Anterior cingulate cortex (tissue), 58 donors: Measurements from ENCODE around the gene ZNF343.

Experiments used
- DNase-seq, 58 donors: peaks; one replicate each; lab custom pipeline; 2025; lab: John Stamatoyannopoulos, UW

ZNF343 gene

DNA sequence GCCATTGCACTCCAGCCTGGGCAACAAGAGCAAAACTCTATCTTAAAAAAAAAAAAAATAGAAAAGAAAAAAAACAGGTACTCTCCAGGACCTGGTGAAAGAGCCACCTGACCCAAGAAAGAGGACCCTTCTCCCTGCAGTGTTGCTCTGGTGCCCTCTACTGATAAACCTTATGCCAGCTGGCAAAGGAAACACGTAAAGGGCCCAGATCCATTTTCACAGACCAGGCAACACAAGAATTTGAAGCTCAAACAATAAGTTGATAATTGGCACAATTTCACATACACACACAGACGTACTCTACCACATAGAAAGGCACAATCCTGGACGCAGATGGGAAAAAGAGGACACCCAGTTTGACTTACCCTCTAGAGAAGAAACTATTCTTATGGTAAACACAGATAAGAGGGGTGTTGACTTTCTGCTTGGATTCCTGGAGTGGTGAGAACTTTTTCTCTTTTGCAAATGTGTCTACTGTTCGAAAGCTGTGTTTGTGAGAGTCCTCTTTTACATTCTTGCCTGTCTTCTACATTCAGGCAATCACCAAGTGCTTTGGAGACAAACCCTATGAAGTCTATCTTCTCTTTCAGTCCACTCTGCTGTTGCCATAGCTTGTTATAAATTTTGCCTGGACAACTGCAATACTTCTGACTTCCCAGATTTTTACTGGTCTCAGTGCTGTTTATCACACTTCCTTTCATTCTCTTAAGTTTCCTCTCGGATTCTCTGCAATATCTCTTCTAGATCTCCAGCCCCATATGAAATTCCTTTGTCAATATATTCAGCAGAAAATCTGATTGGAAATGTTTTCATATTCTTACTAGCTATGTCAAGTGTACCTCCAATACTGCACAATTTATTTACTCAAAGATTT, 31.7 kb downstream of the ZNF343 start:
- DNase-seq: no peak

DNA sequence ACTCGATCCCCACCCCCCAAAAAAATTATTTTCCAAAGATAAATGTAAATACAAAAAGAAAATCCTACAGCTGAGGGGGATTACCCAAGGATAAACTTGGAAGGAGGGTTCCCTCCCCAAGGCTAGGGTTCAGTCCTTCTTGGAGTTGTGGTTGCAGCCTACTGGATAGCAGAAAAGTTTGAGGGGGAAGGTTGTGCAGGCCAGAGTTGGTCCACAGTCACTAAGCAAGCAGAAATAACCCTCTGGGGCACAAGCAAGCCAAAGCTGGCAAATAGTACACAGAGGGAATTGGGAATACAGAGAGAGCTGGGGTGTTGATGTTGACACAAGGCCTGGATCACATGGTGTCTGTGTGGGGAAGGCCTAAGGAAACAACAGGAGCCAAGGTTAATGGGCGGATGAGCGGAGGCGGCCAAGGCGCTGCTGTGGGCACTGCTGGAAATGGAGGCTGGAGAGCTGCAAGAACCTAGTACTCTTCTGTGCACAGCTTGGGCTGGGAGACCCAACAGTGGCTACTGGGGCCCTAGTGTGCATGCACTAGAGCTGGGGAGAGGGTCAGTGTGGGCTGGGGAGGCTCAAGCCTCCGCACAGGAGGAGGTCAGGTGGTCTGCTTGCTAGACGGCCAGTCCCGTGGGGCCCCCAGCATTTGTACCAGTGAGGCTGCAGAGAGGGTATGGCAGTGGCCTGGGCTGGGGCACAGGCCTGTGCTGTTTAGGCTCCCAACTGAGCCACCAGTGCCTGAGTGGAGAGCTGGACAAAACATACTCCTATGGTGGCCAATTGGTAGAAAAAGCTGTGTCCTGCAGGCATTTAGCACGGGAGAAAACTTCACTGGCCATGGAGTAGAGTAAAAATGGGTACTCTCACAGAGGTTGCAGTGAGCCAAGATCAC, 32.6 kb downstream of the ZNF343 start:
- DNase-seq: no peak

DNA sequence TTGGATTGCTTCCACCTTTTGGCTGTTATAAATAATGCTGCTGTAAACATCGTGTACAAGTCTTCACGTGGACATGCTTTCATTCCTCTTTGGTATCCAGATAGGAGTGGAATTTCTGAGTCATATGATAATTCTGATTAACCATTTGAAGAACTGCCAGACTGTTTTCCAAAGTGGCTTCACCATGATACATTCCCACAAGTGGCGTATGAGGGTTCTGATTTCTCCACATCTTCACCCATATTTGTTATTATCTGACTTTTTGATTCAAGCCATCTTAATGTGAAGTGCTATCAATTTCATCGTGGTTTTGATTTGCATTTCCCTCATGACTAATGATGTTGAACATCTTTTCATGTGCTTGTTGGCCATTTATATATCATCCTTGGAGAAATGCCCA, 35.2 kb downstream of the ZNF343 start:
- no peak for DNase-seq

DNA sequence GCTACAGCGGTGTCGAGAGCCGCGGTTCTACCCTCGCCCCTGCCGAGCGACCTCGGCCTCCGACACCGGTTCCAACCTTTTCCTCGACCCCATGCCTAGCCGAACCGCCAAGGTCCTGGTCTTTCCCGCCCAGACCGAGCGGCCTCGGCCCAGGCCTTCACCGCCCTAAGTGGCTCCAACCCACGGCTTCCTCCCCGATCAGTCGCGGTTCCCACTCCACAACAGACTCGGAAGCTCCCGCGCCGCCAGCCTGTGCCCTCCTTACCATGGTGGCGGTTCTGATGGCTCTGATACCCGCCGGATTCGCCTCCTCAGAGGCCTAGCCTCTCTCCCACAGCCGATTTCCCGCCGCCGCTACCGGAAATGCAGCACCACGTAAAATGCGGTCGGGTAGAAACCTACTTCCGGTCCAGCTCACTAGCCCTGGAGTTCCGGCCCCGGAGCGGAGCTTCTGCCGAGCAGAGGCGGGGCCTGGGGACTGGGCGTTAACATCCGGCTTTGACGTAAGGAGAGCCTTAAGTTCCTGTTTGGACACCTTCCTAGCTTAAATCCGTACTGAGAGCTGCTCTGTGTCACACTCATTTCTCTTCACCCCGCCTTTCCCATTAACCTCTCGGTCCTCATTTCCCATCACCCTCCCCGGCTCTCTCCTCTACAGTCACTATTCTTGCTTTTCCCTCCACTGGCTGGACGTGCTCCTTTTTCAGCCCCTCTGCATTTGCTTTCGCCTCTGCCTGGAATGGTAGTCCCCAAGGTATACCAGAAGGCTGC, 38.1 kb downstream of the ZNF343 start, which contains the start of gene SNRPB:
Gene SNRPB (minus strand): TSS at position 367 of the 771 bp plus-strand sequence. CDS start 99 bp downstream, at position 268.
- peak; percentile 81 to 99 (median 97) for DNase-seq

DNA sequence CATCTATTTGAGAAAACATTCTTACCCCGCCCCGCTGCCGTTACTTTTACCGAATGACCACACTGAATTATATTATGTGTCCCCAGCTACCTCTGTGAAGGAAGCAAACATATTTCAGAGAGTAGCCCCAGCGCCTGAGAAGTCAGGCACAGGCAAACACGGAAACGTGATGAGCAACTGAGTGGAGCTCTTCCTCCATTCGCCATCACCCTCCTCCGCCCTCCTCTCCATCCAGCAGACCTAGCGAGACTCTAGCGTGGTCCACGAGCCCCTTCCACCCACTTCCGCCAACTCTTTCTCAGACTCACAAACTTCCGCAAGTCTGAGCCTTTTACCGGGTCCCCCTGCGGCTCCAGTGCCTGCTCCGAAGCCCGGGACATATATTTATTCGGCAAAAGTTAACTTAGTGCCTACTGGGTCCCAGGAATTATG, 38.7 kb downstream of the ZNF343 start:
- DNase-seq: peak in 22 of 58 donors; percentile 10 to 77 (median 45)

DNA sequence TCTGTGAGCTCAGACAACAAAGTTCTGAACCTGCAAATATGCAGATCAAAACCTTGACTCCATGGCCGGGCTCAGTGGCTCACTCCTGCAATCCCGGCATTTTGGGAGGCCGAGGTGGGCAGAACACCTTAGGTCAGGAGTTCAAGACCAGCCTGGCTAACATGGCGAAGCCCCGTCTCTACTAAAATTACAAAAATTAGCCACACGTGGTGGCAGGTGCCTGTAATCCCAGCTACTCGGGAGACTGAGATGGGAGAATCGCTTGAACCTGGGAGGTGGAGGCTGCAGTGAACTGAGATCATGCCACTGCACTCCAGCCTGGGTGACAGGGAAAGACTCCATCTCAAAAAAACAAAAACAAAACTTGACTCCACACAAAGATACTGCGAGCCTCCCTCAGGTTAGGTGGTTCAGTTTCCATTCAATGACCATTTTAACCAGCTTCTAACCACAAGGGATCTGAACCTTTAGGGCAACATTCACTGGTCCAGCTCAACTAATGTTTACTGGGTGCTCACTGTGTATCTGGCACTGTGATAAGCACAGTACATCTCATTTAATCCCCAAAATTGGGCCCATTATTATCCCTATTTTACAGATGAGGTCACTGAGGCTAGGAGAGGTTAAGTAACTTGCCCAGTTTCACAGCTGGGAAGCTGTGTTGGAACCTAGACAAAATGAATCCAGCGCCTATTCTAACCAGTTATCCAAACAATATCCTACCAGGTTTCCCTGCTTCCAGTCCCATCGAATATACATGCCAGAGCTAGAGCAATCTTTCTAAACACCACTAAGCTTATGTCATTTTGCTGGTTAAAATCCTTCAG, 39.9 kb downstream of the ZNF343 start:
- DNase-seq: no peak

DNA sequence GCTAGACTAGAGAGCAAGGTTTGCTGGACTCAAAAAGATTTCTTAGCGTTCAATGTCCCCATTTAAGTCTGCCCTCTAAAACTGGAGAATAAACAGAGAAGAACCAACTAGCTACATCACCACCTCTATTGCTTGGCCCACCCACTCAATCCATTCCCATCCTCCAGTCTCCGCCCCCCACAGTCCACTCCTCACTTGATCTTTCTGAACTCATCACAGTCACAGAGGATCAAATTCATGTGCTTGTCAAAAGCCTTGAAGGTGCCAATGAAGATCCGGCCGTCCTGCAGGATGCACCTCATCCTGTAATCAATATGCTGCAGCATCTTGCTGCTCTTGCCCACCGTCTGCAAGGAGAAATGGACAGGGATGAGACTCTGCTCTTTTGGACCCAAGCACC, 41.3 kb downstream of the ZNF343 start:
- DNase-seq: no peak

DNA sequence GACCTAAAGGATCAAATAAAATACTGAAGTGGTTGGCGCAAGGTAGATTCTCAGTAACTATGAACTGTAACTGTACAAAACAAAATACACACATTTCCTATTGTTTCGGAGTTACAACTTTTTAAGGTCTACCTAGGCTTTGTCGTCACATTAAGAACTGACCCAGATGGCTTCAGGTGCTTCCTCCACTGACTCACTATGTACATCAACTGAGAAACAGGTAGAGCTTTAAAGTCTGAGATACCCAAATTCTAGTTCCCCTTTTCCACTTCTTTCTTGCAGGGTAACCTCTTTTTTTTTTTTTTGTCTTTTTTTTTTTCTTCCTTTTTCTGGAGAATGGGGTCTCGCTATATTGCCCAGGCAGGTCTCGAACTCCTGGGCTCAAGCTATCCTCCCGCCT, 43.6 kb downstream of the ZNF343 start:
- DNase-seq: no peak

DNA sequence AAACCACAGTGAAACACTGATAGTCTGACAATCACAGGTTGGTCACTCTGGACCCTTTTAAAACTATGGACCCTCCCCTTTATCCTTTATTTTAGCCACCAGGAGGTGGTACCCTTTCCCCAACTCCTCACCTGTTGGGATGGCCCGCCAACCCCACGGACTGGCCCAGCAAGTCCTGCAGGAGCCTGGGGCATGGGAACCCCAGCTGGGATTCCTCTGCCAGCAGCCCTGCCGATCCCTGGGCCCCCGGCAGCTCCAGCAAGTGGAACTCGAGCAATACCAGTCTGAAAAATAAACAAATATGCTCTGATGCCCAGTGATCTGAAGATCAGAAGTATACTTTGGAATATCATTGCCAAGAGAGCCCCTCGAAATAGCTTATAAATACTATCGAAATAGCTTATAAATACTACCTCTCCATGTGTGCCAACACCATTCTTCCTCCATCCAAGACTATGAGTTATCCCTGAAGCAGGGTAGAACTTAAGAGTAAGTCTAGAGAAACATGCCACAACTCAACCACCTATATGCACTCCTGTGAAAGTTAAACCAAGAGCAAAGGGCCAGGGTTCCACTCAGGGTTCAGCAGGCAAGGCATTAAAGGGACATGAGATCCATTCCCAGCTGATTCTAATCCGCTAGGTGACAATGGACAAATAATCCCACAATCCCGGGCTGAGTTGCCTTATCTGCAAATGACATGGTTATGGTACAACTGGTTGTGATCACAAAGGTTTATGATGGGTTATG, 44.9 kb downstream of the ZNF343 start:
- no peak for DNase-seq

DNA sequence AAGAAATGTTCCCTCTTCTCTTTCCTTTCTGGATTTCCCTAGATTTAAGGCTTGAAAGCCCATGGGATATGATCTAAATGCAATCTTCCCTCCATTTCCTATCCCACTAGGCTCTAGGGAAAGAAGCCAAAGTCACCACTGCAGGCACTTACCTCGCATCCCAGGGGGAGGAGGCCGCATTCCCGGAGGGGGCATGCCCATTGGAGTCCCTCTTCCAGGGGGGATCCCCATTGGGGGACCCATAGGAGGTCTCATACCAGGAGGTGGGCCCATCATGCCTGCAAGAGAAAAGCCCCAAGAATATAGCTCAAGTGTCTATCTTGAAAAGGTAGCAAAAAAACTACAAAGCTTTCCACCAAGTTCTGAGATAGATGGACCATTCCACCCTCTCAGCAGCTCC, 46.2 kb downstream of the ZNF343 start:
- no peak for DNase-seq

DNA sequence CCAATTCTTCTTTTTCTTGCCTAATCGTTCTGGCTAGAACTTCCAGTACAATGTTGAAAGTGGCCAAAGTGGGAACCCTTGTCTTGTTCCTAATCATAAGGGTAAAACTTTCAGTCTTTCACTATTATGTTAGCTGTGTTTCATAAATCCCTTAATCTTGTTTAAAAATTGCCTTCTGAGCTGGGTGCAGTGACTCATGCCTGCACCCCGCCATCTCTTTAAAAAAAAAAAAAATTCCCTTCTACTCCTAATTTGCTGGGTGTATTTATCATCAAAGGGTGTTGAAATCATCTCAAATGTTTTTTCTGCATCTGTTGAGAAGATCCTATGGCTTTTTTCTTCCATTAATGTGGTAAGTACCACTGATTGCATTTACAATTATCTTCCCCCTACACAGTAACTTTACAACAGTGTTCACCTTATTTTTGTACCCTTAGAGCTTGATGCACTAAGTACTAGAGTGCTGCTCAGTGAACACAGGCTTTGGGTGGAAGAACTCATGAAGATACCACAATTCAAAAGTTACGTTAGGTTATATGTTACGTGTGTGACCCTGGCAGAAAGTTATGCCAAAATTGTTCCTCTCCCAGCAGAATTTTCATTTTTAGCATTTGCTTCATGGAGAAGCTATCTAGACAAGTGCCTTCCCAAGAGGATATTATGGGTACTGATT, 47.8 kb downstream of the ZNF343 start:
- no peak for DNase-seq

DNA sequence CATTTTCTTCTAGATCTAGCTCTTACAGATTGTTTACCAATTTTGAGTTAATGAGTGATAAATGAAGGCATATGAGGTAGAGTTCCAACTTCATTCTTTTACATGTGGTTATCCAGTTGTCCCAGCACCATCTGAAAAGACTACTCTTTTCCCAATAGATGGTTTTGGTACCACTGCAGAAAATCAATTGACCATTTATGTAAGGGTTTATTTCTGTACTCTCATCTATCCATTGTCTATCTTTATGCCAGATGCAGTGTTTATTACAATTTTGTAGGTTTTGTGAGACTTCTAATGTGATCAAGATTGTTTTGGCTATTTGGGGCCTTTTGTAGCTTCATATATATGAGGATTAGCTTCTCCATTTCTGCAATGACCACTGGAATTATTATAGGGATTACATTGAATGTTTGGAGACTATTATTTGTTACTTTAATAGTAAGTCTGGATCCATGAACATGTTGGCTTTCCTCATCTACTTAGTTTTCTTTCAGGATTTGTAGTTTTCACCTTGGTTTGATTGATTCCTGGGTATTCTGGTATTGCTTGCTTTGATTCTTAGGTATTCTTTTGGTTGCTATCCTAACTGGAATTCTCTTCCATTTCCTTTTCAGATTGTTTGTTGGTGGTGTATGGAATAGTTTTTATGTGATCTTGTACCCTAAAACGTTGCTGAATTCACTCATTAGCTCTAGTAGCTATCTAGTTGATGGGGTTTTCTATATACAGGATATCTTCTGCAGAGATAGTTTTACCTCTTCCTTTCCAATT, 48.5 kb downstream of the ZNF343 start:
- DNase-seq: no peak

DNA sequence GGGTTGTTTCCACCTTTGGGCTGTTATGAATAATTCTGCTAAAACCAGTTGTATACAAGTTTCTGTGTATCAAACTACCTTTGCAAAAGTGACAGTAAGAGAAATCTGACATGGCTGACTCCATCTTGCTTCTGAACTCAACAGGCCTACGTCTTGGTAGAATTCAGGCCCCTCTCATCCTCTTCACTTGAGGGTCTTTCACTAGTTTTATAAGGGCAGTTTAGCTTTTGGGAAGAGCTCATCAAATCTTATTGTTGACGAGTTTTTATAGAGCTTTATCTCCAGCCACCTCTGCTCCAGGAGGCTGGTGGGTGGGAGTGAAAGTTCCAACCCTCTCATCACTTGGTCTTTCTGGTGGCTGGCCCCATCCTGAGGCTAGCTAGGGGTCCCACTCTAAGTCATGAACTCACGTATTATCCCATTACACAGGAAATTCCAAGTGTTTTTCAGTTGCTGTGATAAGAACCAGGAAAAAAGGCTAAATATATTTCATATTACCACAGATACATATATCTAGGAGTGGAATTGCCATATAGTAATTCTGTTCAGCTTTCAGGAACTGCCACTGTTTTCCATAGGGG, 49.7 kb downstream of the ZNF343 start:
- no peak for DNase-seq

DNA sequence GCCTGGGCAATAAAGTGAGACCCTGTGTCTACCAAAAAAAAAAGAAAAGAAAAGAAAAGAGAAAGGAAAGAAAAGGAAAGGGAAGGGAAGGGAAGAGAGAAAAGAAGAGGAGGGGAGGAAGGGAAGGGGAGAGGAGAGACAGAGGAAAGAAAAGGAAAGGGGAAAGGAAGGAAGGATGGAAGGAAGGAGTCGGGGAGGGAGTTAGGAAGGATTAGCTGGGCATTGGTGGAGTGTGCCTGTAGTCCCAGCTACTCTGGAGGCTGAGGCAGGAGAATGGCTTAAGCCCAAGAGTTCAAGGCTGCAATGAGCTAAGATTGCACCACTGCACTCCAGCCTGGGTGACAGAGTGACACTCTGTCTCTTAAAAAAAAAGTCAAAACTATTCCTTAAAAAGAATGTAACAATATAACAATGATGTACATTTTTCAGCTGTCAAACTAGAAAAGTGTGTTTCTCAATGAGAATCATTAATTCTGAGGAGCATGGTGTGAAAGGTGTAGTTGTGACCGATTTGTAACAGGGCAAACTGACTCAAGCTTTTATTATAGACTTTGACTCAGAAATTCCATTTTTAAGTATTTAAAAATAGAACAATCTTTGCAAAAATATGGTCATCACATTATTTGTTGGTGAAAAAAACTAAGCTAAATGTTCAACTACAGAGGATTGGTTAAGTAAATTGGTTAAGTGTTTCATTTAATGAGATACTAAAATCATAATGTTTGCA, 52.8 kb downstream of the ZNF343 start:
- DNase-seq: no peak

DNA sequence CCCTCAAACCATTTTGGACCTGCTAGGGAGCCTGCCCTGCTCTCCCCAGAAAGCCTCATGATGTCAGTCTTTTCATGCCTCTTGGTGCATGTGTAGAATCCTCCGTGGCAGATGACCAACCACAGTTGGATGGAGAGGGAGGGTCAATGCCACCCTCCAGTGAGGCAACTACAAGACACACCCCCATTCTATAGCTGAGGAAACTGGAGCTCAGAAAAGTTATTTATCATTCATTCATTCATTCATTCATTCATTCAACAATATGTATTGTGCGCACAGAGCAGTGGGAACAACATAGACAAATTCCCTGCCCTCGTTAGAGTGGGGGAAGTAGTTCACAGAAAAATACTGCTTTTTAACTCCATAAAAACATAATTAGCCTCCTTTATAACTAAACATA, 54.9 kb downstream of the ZNF343 start:
- DNase-seq: no peak

DNA sequence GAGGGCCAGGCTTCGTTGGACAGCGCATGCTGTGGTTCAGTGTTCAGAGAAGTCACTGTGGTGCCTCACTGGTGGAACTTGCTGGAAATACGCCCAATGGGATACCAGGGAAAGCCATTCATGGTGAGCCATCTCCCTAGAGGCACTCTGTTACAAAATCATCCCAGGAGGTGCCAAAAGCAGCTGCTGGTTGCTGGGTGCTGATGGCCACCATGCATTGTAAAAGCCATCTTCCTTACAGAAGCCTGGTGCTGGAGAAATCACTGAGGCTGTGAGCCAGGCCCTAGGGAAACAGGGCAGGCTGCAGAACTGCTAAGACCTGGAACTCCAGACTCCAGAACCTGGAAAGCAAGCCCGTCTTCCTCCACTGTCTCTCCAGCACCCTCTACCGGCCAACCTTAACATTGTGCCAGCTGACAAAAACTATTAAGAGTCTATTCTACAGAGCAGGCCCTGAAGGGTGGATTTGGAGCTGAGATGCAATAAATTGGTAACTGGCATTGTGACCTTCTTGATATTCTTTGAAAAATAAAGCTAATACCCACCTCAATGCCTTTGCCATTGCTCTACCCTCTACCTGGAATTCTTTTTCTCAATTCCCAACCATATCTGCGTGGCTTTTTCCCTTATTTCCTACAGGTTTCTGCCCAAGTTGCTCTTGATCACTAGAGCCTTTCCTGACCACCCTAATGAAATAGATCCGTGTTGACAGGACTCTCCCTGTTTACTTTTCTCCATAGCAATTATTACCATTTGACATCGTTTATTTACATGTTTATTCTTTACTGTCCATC, 56.6 kb downstream of the ZNF343 start:
- DNase-seq: peak in 55 of 58 donors; percentile 2 to 86 (median 50)
